GM23338 (cell line): ENCODE results near the gene DPY19L1.

Experiments used
- CTCF ChIP-seq, 2 experiments: fragments of 200-600 bp in 1 of 2; sonication (generic) in 1 of 2; conservative IDR thresholded peaks; 2 replicates each; pipeline versions ENCODE4 v1.5.1 to v1.6.1; 2016 to 2017; ENCODE audit warnings: antibody characterized with exemption in 2 of 2, low read depth in 2 of 2, mild to moderate bottlenecking in 2 of 2, moderate library complexity in 1 of 2
- EZH2 ChIP-seq: fragments of 200-600 bp; sonication (generic); IDR thresholded peaks from one replicate; pipeline ENCODE4 v1.8.0; 2017; ENCODE audit warnings: antibody characterized with exemption, mild to moderate bottlenecking, low read depth; ENCODE audit not compliant: unreplicated experiment
- STAT1 ChIP-seq: IDR thresholded peaks from one replicate; pipeline ENCODE4 v1.6.1; 2016; ENCODE audit warnings: antibody characterized with exemption; ENCODE audit not compliant: unreplicated experiment

GRCh38 chr7:34949361-34949760, 87.9 kb downstream of the DPY19L1 start:
- no peak for TF ChIP-seq EZH2
- TF ChIP-seq CTCF (conservative IDR thresholded peaks at IDR 0.05; ENCODE audit: low read depth in 2 of 2), result no peak
- no peak for TF ChIP-seq STAT1
